Activated T-helper 1 cell treated with anti-CD3 and anti-CD28 coated beads, Interleukin-2, amount 50 U/mL, for 16 hours (primary cell): ENCODE results near the gene WDR81.
"Not testable (repeated sequence)": the region's sequence is repeated elsewhere in the genome, so short reads cannot be mapped to it uniquely, and the experiment has no call there.

Source experiments
- DNase-seq, 2 donors: peaks; one replicate each; pipeline ENCODE4 v3.0.0-alpha.2; 2020; ENCODE audit warnings: low read depth in 1 of 2, low spot score in 1 of 2

Gene WDR81

GRCh38 chr17:1724351-1724868 is at the start of gene WDR81:
Gene WDR81 (plus strand): TSS chr17:1724704. CDS start chr17:1724960, 256 bp downstream.
- peak; percentile 74 to 79 for DNase-seq

GRCh38 chr17:1676401-1676800 is 48.1 kb upstream of the WDR81 start:
- DNase-seq: no peak

GRCh38 chr17:1683459-1683858 is 41.0 kb upstream of the WDR81 start:
- no peak for DNase-seq

GRCh38 chr17:1684378-1685189 is 39.9 kb upstream of the WDR81 start, which contains the start of gene PRPF8:
Gene PRPF8 (minus strand): TSS chr17:1684867. CDS start chr17:1684571, 296 bp downstream.
- peak; percentile 94 to 96 for DNase-seq

GRCh38 chr17:1686086-1686485 is 38.4 kb upstream of the WDR81 start:
- DNase-seq: no peak

GRCh38 chr17:1688405-1688804 is 36.1 kb upstream of the WDR81 start:
- not testable (repeated sequence) for DNase-seq

GRCh38 chr17:1690544-1691221 is 33.8 kb upstream of the WDR81 start:
- DNase-seq: no peak

- no peak for DNase-seq
Measured at GRCh38 chr17:1693339-1693738, 31.2 kb upstream of the WDR81 start.

GRCh38 chr17:1695365-1695764 is 29.1 kb upstream of the WDR81 start:
- DNase-seq: no peak

GRCh38 chr17:1697681-1698080 is 26.8 kb upstream of the WDR81 start:
- DNase-seq: no peak

- DNase-seq: not testable (repeated sequence)
Measured at GRCh38 chr17:1699891-1700290, 24.6 kb upstream of the WDR81 start.

- no peak for DNase-seq
Measured at GRCh38 chr17:1703063-1703462, 21.4 kb upstream of the WDR81 start.

- DNase-seq: no peak
Measured at GRCh38 chr17:1705004-1705403, 19.5 kb upstream of the WDR81 start.

- no peak for DNase-seq
Measured at GRCh38 chr17:1707107-1707506, 17.4 kb upstream of the WDR81 start.

- not testable (repeated sequence) for DNase-seq
Measured at GRCh38 chr17:1708791-1709346, 15.6 kb upstream of the WDR81 start.

GRCh38 chr17:1709403-1709951 is 15.0 kb upstream of the WDR81 start:
- no peak for DNase-seq

- no peak for DNase-seq
Measured at GRCh38 chr17:1709971-1710806, 14.3 kb upstream of the WDR81 start, which contains the start of gene TLCD2. Gene TLCD2 (minus strand): TSS chr17:1710377. CDS start chr17:1710242, 135 bp downstream.

- DNase-seq: no peak
Measured at GRCh38 chr17:1710807-1711553, 13.5 kb upstream of the WDR81 start.

GRCh38 chr17:1711804-1712203 is 12.7 kb upstream of the WDR81 start:
- DNase-seq: no peak

GRCh38 chr17:1712271-1712670 is 12.2 kb upstream of the WDR81 start:
- DNase-seq: no peak
